Suprapubic skin (tissue), 3 donors: ENCODE measurements around the gene C11orf58.

ENCODE experiments used
- POLR2AphosphoS5 ChIP-seq, 3 donors: sonication (generic); formaldehyde crosslinking; IDR thresholded peaks; one replicate each; pipeline ENCODE4 v1.6.1; 2017; ENCODE audit warnings: antibody characterized with exemption in 3 of 3
- TF ChIP-seq, protein P1 (sequence below), 2 donors: fragments of 200-600 bp in 1 of 2; fragments of 450-650 bp in 1 of 2; sonication (generic) in 1 of 2; IDR thresholded peaks; one replicate each; pipeline ENCODE4 v1.5.1; 2016 to 2019; ENCODE audit warnings: antibody characterized with exemption in 2 of 2, mild to moderate bottlenecking in 1 of 2, moderate library complexity in 1 of 2

DNA sequence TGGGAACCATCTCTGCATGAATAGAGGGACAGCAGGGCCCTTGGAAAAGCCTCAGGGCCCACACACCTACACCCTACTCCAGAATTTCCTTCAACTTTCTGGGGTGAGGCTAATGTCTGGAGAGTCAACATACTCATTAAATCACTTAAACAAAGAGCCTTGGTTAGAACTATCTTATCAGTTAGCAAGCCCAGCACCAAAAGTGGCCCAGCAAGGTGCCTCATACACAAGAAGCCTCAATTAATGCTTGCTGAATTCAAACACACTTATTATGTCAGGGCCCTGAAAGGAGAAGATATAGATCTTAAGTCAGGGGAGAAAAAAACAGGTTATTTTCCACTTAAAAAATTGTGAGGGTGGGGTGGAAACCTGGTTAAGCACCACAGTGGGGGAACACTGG, 61.4 kb downstream of the C11orf58 start:
- TF ChIP-seq, protein P1, sequence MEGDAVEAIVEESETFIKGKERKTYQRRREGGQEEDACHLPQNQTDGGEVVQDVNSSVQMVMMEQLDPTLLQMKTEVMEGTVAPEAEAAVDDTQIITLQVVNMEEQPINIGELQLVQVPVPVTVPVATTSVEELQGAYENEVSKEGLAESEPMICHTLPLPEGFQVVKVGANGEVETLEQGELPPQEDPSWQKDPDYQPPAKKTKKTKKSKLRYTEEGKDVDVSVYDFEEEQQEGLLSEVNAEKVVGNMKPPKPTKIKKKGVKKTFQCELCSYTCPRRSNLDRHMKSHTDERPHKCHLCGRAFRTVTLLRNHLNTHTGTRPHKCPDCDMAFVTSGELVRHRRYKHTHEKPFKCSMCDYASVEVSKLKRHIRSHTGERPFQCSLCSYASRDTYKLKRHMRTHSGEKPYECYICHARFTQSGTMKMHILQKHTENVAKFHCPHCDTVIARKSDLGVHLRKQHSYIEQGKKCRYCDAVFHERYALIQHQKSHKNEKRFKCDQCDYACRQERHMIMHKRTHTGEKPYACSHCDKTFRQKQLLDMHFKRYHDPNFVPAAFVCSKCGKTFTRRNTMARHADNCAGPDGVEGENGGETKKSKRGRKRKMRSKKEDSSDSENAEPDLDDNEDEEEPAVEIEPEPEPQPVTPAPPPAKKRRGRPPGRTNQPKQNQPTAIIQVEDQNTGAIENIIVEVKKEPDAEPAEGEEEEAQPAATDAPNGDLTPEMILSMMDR (IDR thresholded peaks at IDR 0.05): no peak
- no peak for TF ChIP-seq POLR2AphosphoS5 (IDR thresholded peaks at IDR 0.05)
